GM10266 (cell line): ENCODE results near the gene TEAD4.

Experiments used
- DNase-seq: peaks from one replicate; pipeline ENCODE4 v3.0.0; 2012; ENCODE audit errors: extremely low spot score
- TF ChIP-seq, protein P1 (sequence below): IDR thresholded peaks from 2 replicates; pipeline ENCODE4 v1.5.1; 2012; ENCODE audit warnings: mild to moderate bottlenecking, low read depth; ENCODE audit not compliant: control insufficient read depth, insufficient read depth; ENCODE audit errors: missing control alignments

The TEAD4 gene

GRCh38 chr12:2984249-2984648 lies 25.1 kb downstream of the TEAD4 start:
- TF ChIP-seq, protein P1, sequence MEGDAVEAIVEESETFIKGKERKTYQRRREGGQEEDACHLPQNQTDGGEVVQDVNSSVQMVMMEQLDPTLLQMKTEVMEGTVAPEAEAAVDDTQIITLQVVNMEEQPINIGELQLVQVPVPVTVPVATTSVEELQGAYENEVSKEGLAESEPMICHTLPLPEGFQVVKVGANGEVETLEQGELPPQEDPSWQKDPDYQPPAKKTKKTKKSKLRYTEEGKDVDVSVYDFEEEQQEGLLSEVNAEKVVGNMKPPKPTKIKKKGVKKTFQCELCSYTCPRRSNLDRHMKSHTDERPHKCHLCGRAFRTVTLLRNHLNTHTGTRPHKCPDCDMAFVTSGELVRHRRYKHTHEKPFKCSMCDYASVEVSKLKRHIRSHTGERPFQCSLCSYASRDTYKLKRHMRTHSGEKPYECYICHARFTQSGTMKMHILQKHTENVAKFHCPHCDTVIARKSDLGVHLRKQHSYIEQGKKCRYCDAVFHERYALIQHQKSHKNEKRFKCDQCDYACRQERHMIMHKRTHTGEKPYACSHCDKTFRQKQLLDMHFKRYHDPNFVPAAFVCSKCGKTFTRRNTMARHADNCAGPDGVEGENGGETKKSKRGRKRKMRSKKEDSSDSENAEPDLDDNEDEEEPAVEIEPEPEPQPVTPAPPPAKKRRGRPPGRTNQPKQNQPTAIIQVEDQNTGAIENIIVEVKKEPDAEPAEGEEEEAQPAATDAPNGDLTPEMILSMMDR, result no peak
- DNase-seq, result no peak

DNA sequence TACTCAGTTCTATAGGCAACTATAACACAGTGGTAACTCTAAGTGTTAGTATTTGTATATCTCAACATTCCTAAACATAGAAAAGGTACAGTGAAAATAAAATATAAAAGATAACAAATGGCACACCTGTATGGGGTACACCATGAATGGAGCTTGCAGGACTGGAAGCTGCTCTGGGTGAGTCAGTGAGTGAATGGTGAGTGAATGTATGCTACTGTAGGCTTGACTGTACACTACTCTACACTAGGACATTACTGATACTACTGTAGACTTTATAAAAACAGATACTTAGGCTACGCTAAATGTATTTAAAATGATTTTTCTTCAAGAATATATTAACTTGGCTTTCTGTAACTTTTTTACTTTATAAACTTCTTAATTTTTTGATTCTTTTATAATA lies 25.5 kb downstream of the TEAD4 start:
- no peak for DNase-seq
- TF ChIP-seq, protein P1, result no peak

GRCh38 chr12:2986876-2987275 lies 27.7 kb downstream of the TEAD4 start:
- DNase-seq, result no peak
- TF ChIP-seq, protein P1, result no peak

DNA sequence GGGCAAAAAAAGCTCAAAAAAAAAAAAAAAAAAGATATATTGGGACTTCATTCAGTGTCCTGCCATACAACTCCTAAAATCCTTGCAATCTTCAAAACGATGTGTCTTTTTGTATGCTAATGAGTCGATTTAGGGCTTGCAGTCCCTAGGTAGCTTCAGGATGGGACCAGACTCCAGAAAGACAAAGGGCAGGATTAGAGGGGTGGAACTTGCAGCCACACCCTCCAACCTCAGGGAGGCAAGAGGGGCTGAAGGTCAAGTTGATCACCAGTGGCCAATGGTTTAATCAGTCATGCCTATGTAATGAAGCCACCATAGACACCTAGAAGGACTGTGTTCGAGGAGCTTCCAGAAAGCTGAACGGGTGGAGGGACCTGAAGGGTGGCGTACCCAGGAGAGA lies 29.3 kb downstream of the TEAD4 start:
- TF ChIP-seq, protein P1, result no peak
- no peak for DNase-seq

- no peak for DNase-seq
- TF ChIP-seq, protein P1, result no peak
Observed at GRCh38 chr12:2992724-2993123, 33.5 kb downstream of the TEAD4 start.

DNA sequence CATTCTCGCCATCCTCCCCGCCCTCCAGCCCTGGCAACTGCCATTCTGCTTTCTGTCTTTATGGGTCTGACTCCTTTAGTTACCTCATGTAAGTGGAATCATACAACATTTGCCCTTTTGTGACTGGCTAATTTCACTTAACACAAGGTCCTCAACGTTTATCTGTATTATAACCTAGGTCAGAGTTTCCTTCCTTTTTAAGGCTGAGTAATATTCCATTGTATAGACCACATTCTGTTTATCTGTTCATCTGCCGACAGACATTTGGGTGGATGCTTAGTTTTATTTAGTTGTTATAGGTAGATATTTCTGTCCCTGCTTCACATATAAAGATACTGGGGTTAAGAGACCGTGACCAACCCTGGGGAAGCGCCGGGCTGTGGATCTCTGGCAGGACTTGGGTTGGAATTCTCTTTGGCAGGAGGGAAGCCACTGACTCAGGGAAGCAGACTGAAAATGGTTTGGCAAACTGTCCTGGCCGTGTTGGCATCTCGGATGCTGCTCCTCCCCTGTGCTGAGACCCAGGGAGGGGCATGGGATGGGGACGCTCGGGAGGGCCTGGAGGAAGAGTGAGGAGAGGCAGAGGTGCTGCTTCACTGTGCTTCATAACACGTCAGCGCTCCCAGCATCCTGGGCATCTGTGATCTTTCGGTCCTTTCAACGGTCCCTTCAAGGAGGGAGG lies 38.9 kb downstream of the TEAD4 start:
- DNase-seq, result no peak
- TF ChIP-seq, protein P1, result no peak

DNA sequence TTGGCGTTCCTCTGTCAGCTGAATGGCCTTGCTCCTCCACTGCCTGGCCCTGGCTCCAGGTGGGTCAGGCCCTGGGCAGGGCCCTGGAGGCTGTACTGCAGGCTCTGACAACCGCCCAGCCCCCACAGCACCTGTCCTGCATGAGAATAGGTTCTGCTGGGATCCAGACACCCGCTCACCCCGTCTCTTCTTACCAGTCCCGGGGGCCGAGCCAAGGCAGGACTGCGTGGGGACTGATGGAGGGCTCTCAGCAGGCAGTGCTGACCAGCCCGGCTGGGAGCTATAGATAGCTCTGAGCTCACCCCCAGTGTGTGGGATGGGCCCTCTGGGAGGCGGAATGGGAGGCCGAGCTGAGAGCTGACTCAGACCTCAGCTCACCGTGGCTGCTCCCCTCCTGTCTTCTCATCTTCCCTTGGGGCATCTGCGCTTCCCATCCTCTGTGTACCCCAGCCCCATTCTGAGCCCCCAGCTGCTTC lies 39.6 kb downstream of the TEAD4 start:
- no peak for DNase-seq
- TF ChIP-seq, protein P1, result no peak
